ENCODE measurements around the gene NACC1.
A peak's percentile ranks its signal among the peaks of the same experiment; 100 is the strongest.

The NACC1 gene

GRCh38 chr19:13099073-13099999 is 18.7 kb upstream of the NACC1 start:
- peak in 6 of 56 donors; percentile 8 to 42 (median 30) for DNase-seq

DNA sequence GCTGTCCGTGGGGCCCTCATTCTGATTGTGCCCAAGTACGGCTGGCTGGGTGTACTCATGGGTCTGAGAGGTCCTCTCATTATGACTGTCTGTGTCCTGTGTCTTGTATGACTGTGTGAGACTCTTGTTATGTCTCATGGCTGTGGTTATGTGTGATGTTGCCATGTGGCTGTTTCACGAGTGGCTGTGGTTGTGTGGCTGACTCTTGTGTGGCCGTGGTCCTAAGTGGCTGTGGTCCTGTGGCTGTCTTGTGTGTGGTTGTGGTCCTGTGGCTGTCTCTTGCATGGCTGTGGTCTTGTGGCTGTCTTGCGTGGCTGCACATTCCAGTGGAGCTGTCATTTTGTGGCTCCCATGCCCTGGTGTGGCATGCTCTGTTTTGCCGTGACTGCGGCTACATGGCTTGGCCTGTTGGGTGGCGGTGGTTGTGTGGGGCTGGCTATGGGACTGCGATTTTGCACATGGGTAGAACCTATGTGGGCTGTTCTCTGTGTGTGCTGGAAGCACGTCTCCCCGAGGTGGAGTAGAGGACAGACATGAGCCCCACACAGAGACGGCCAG is 18.0 kb upstream of the NACC1 start:
- DNase-seq = no peak

GRCh38 chr19:13100841-13101589 is 17.0 kb upstream of the NACC1 start:
- DNase-seq = no peak

- no peak for DNase-seq
Observed at GRCh38 chr19:13101590-13102415, 16.3 kb upstream of the NACC1 start.

DNA sequence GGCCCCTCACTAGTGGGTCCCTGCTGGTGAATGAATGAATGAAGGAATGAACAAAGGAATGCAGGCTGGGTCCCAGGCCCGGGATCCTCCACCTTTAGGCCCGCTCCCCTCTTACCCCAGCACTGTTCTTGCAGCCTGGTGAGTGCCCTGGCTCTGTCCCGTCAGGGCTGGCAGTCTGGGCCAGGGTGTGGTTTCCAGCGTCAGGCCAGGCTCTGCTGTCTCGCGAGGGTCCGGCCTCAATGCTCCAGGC is 15.7 kb upstream of the NACC1 start:
- no peak for DNase-seq

GRCh38 chr19:13102666-13103580 is 15.1 kb upstream of the NACC1 start, which contains the start of gene LYL1:
LYL1 (minus strand) TSS chr19:13102858; CDS start chr19:13101171, 1,687 bp downstream.
- DNase-seq = peak in 14 of 56 donors; percentile 10 to 52 (median 32)

GRCh38 chr19:13103581-13104359 is 14.3 kb upstream of the NACC1 start:
- DNase-seq = no peak

- peak in 27 of 56 donors; percentile 11 to 70 (median 41) for DNase-seq
Observed at GRCh38 chr19:13104360-13104847, 13.7 kb upstream of the NACC1 start.

GRCh38 chr19:13104848-13105711 is 13.0 kb upstream of the NACC1 start:
- no peak for DNase-seq

DNA sequence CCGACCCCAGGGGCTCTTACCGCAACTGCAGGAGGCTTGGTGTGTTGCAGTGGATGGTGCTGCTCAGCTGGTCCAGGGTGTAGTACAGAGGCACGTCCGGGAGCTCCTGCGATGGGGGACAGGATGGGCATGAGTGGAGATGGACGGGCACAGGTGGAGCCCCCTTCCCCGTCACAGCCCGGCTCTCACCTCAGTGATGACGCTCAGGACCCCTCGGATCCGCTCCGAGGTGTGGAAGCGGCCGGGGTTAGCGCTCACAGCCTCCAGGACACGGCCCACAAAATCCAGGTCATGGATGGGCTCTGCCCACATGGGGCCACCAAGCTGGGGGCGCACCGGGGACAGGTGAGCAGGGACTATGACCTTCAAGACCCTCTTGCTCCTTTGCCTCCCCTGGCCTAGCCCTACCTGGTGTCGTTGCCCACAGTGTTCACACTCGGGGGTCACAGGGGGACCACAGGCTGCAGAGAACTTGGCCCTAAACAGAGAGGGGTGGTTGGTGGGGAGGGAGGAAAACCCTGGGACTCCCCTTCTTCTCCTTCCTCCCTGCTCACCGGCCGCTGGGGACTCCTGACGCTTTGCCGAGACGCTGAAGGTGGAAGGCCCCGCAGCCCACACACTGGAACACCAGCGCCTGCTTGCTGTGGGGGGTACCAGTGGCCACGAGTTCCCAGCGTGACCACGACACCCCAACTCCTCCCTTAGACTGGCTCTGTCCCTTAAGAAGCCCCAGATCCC is 8.5 kb upstream of the NACC1 start:
- DNase-seq = no peak

DNA sequence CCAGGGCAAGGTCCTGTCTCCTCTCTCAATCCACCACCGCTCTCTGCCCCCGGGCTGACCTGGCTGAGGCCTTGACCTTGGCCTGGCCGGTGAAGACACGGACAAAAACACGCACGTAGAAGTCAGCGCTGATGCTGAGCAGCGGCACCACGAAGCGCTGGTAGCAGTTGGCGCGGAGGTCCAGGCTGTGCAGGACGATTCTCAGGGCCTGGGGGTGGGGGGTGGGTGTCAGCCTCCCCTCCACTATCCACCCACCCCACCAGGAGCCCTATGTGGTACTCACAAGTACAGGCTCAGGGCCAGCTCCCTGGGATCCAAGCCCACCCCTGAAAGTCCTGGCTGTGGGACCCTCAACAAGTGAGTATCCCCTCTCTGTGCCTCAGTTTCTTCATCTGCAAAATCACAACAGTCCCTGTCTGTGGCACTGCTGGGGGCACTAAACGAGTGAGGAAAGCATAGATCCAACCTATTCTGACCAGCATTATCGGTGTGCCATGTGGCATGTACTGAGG is 7.9 kb upstream of the NACC1 start:
- DNase-seq = no peak

DNA sequence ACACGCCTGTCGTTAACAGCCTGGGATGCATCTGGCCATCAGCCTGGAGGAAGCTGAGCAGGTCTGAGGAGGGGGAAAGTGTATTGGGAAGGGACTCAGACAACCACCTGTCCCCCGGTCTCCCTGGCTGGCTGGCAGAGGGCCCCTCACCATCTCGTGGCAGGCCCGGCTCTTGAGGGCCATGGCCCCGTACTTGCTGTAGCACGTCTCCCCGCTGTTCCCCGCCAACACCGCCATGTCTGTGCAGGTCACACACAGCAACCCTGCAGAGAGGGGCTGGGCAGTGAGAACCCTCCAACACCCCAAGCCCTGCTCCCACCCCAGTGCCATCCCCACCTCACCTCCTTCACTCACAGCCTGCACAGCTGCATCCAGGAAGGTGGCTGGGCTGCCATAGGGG is 5.5 kb upstream of the NACC1 start:
- DNase-seq = no peak

- DNase-seq = peak in 1 of 56 donors; percentile 47
Observed at GRCh38 chr19:13115936-13116281, 2.2 kb upstream of the NACC1 start.

- DNase-seq = peak in 54 of 56 donors; percentile 67 to 95 (median 86)
Observed at GRCh38 chr19:13116282-13117175, 1.5 kb upstream of the NACC1 start, which contains the start of gene TRMT1. TRMT1 (minus strand) TSS chr19:13116740; CDS start chr19:13116399, 341 bp downstream.

DNA sequence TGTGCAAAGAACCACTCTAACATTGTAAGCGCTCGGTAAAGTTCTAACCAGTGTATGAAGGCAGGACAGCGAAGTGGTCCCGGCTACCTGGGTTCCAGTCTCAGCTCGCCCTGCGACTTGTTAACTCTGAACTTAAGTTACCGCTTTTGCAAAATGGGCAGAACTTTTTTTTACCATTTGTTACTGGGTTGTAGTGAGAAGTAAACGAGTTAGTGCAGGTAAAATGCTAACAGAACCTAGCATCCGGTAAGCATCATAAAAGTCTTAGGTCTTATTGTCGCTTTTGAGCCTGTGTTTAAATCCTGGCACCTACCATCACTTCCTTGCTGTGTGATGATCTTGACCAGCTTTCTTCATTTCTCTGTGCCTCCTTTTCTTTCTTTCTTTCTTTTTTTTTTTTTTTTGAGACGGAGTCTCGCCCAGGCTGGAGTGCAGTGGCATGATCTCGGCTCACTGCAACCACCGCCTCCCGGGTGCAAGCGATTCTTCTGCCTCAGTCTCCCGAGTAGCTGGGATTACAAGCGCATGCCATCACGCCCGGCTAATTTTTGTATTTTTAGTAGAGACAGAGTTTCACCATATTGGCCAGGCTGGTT is 790 bp upstream of the NACC1 start:
- DNase-seq = no peak
